CD4-positive, alpha-beta T cell (primary cell): ENCODE results near the gene GPR17. TPM values are rescaled to one million over a fixed set of nuclear protein-coding genes. Genes with fewer than 3 reads are reported as not detected.

Experiments used
- ATAC-seq: fragments of 200-7000 bp; cut with Tn5 transposase; one replicate; pipeline ENCODE4 v1.10.0; 2022; ENCODE audit warnings: mild to moderate bottlenecking; ENCODE audit not compliant: poor library complexity
- CTCF ChIA-PET: fragments of 350-600 bp; sonication (Branson Sonifier 250); formaldehyde crosslinking; loops from one replicate; lab custom pipeline; 2021; ENCODE audit warnings: antibody characterized with exemption, inconsistent platforms; lab: Charles Lee
- POLR2A ChIA-PET: fragments of 350-600 bp; sonication (Branson Sonifier 250); formaldehyde crosslinking; loops from one replicate; lab custom pipeline; 2021; ENCODE audit warnings: antibody characterized with exemption, inconsistent platforms; lab: Charles Lee
- DNase-seq, 14 experiments: peaks; one replicate each; pipeline ENCODE4 v3.0.0-alpha.2; 2013 to 2020; ENCODE audit warnings: mixed read lengths in 2 of 14
- H3K27ac ChIP-seq, 2 donors: one replicate each; pipeline versions ENCODE4 v1.5.1 to v1.7.0; 2013; ENCODE audit warnings: low read length in 2 of 2, low read depth in 1 of 2, mild to moderate bottlenecking in 1 of 2
- H3K27me3 ChIP-seq, 2 experiments: 1 replicate in 1 of 2; 2 replicates in 1 of 2; pipeline versions ENCODE4 v1.6.1 to v1.7.0; 2013; ENCODE audit warnings: low read length in 2 of 2, control low read depth in 1 of 2, mild to moderate bottlenecking in 1 of 2, moderate library complexity in 1 of 2; ENCODE audit not compliant: insufficient read depth in 2 of 2, control insufficient read depth in 1 of 2
- H3K36me3 ChIP-seq: one replicate; pipeline ENCODE4 v1.6.1; 2013; ENCODE audit warnings: low read length, control low read depth; ENCODE audit not compliant: insufficient read depth
- H3K4me1 ChIP-seq: one replicate; pipeline ENCODE4 v1.6.1; 2013; ENCODE audit warnings: low read length, control low read depth; ENCODE audit not compliant: insufficient read depth
- H3K4me3 ChIP-seq: one replicate; pipeline ENCODE4 v1.5.1; 2013; ENCODE audit warnings: mild to moderate bottlenecking, low read length, moderate library complexity
- H3K9me3 ChIP-seq, 2 experiments: 1 replicate in 1 of 2; 2 replicates in 1 of 2; pipeline versions ENCODE4 v1.6.1 to v1.7.0; 2013; ENCODE audit warnings: low read length in 2 of 2, mild to moderate bottlenecking in 2 of 2, control low read depth in 1 of 2, moderate library complexity in 1 of 2; ENCODE audit not compliant: control insufficient read depth in 1 of 2, insufficient read depth in 1 of 2
- H3K27ac Mint-ChIP-seq: one replicate; pipeline ENCODE4 v1.8.0; 2020; ENCODE audit warnings: mixed read lengths
- H3K27me3 Mint-ChIP-seq: one replicate; pipeline ENCODE4 v1.8.0; 2021; ENCODE audit warnings: mixed read lengths
- H3K36me3 Mint-ChIP-seq: one replicate; pipeline ENCODE4 v1.8.0; 2021; ENCODE audit warnings: low read depth, mixed read lengths
- H3K4me1 Mint-ChIP-seq: one replicate; pipeline ENCODE4 v1.8.0; 2021; ENCODE audit warnings: low read depth, mixed read lengths
- H3K4me3 Mint-ChIP-seq: one replicate; pipeline ENCODE4 v1.8.0; 2020; ENCODE audit warnings: mild to moderate bottlenecking, mixed read lengths
- H3K9me3 Mint-ChIP-seq: one replicate; pipeline ENCODE4 v1.8.0; 2020; ENCODE audit warnings: mixed read lengths
- intact Hi-C, 2 experiments: fragments of 100-400 bp; cut with DNase I in 1 of 2; cut with micrococcal nuclease in 1 of 2; formaldehyde crosslinking; loops; one replicate each; pipeline versions ENCODE4 v1.15.1 to v1.9.0; 2023 to 2025; cut with DNase I, micrococcal nuclease
- total RNA-seq, 174 experiments: library from RNA in 2 of 174; stranded (reverse) in 2 of 174; gene quantifications; one replicate each; pipeline ENCODE4 v1.2.3 and lab custom pipeline; 2021 to 2026
- TF ChIP-seq, protein P1 (sequence below): fragments of 200-600 bp; IDR thresholded peaks from one replicate; pipeline ENCODE4 v1.8.0; 2022; ENCODE audit warnings: antibody characterized with exemption, mild to moderate bottlenecking

Gene GPR17
- total RNA-seq, 2 experiments from 2014 or later: not detected

DNA sequence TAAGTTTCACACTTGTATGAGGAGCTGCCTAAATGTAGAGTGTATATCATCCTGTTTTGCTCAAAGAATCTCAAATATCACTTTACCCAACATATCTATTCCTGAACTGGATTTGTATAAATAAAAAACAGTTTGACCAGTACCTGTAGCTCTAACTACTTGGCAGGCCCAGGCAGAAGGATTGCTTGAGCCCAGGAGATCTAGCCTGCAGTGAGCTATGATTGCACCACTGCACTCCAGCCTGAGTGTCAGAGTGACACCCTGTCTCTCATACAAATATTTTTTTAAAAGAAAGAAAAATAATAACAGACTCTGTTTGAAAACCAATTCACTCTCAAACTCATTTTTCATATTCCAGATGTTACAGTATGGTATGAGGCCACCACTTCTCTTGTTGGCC lies 37.1 kb downstream of the GPR17 start:
- H3K36me3 Mint-ChIP-seq: no peaks in the 10 kb centered on the region
- H3K27ac ChIP-seq: no peak overlapping the region

DNA sequence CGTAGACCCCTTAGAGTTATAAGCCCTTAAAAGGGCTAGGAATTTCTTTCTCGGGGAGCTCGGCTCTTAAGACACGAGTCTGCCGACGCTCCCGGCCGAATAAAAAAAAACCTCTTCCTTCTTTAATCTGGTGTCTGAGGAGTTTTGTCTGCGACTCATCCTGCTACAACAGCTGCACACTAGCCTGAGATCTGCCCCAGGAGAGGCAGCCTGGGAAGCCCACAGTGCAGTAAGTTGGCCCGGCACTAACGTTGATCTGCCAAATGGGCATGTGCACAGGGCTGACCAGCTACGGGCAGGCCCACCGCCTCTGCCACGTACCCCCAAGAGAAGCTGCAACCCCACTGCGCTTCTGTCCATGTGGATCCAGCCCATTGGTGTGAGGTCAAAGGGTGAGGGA lies 37.8 kb downstream of the GPR17 start:
- Mint-ChIP-seq H3K36me3 (no peaks in the 10 kb centered on the region), H3K27me3 (peaks cover 8% of the 10 kb centered on the region), H3K9me3 (peaks cover 3% of the 10 kb centered on the region), H3K4me1 (no peaks in the 10 kb centered on the region), H3K4me3 (no peak overlapping the region), H3K27ac (no peak overlapping the region)
- no peaks in the 10 kb centered on the region for H3K27me3 ChIP-seq
- no peaks in the 10 kb centered on the region for H3K36me3 ChIP-seq
- ATAC-seq (no peak), DNase-seq (peak in 1 of 14 experiments; percentile 2)
- TF ChIP-seq, protein P1, sequence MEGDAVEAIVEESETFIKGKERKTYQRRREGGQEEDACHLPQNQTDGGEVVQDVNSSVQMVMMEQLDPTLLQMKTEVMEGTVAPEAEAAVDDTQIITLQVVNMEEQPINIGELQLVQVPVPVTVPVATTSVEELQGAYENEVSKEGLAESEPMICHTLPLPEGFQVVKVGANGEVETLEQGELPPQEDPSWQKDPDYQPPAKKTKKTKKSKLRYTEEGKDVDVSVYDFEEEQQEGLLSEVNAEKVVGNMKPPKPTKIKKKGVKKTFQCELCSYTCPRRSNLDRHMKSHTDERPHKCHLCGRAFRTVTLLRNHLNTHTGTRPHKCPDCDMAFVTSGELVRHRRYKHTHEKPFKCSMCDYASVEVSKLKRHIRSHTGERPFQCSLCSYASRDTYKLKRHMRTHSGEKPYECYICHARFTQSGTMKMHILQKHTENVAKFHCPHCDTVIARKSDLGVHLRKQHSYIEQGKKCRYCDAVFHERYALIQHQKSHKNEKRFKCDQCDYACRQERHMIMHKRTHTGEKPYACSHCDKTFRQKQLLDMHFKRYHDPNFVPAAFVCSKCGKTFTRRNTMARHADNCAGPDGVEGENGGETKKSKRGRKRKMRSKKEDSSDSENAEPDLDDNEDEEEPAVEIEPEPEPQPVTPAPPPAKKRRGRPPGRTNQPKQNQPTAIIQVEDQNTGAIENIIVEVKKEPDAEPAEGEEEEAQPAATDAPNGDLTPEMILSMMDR: no peak
- no peak overlapping the region for H3K4me3 ChIP-seq
- ChIA-PET CTCF (no interaction called here), POLR2A (no interaction called here)
- no peak overlapping the region for H3K27ac ChIP-seq
- peaks cover 4% of the 10 kb centered on the region for H3K4me1 ChIP-seq
- H3K9me3 ChIP-seq: peaks cover 0 to 5% of the 10 kb centered on the region in 2 experiments
- intact Hi-C loops: no loop called here

More for the DNA sequence above, 37.1 kb downstream of the GPR17 start:
- ATAC-seq (no peak), DNase-seq (no peak)
- Histone ChIP-seq H3K36me3 (no peaks in the 10 kb centered on the region), H3K27me3 (no peaks in the 10 kb centered on the region), H3K9me3 (no peaks in the 10 kb centered on the region), H3K4me1 (peaks cover 4% of the 10 kb centered on the region), H3K4me3 (no peak overlapping the region)
- H3K27ac Mint-ChIP-seq: no peak overlapping the region
- no peak overlapping the region for H3K4me3 Mint-ChIP-seq
- H3K9me3 Mint-ChIP-seq: peaks cover 2% of the 10 kb centered on the region
- intact Hi-C loops: no loop called here
- CTCF ChIA-PET: no interaction called here
- no peaks in the 10 kb centered on the region for H3K4me1 Mint-ChIP-seq
- TF ChIP-seq, protein P1: no peak
- H3K27me3 Mint-ChIP-seq: peaks cover 15% of the 10 kb centered on the region
- POLR2A ChIA-PET: interaction anchor here (0.8 kb wide), 1 partner anchor 19 kb away, joined by 3 read pairs; no protein-coding TSS in a partner anchor

DNA sequence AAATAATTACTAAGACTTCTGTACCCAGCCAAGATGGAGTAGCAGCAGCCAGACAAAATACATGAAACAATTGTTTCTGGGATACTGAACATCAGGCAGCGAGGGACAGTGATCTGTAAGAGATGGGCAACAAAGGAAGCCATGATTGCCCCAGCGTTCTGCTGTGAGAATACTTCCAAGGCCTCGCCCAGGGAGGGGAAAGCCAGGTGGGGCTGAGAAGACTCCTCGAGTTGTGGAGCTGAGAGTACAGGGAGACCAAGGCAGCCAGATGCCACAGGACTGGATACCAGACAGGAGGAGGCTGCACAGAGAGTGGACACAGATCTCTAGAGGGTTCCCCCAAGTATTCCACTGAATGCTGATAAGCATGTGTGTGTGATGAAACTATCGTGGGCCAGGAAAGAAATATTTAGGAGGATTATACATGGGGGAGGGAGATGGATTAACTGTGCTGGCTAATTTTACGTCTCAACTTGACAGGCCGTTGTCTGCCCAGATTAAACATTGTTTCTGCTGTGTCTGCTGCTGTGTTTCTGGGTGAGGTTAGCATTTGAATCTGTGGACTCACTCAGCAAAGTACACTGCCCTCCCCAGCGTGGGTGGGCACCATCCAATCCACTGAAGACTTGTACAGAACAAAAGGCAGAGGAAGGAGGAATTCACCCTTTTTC lies 39.6 kb downstream of the GPR17 start:
- Histone ChIP-seq H3K9me3 (peaks cover 6 to 13% of the 10 kb centered on the region in 2 experiments), H3K27me3 (no peaks in the 10 kb centered on the region), H3K27ac (no peak overlapping the region), H3K4me1 (peaks cover 4% of the 10 kb centered on the region), H3K4me3 (no peak overlapping the region), H3K36me3 (no peaks in the 10 kb centered on the region)
- Mint-ChIP-seq H3K9me3 (peaks cover 3% of the 10 kb centered on the region), H3K27ac (no peak overlapping the region), H3K4me1 (no peaks in the 10 kb centered on the region), H3K27me3 (peaks cover 8% of the 10 kb centered on the region), H3K4me3 (no peak overlapping the region), H3K36me3 (no peaks in the 10 kb centered on the region)
- no peak for ATAC-seq
- TF ChIP-seq, protein P1: no peak
- ChIA-PET CTCF (no interaction called here), POLR2A (no interaction called here)
- intact Hi-C loops: no loop called here
- DNase-seq: peak in 1 of 14 experiments; percentile 3
